H1 (cell line): ENCODE results near the gene ABHD12. TPM values are rescaled to one million over a fixed set of nuclear protein-coding genes. Genes with fewer than 3 reads are reported as not detected.

Experiments
- CTCF ChIA-PET: fragments of 300-600 bp; sonication (Branson Sonifier 250); formaldehyde crosslinking; loops from one replicate; lab custom pipeline; 2021; ENCODE audit not compliant: partially characterized antibody; lab: Charles Lee
- POLR2A ChIA-PET: fragments of 300-600 bp; sonication (Branson Sonifier 250); formaldehyde crosslinking; loops from one replicate; lab custom pipeline; 2021; ENCODE audit warnings: inconsistent platforms; ENCODE audit not compliant: partially characterized antibody; lab: Charles Lee
- DNase-seq, 2 experiments: peaks; one replicate each; pipeline versions ENCODE4 v3.0.0 to v3.0.0-alpha.2; 2010 to 2022; ENCODE audit warnings: low spot score in 2 of 2, low read depth in 1 of 2, mixed read lengths in 1 of 2
- FAIRE-seq: peaks from 2 replicates; lab custom pipeline; 2011; peaks lifted over from hg19 to GRCh38; lab: Jason Lieb, UNC
- H2AFZ ChIP-seq: 2 replicates; pipeline ENCODE4 v1.8.1; 2012; ENCODE audit warnings: low read length, inconsistent platforms
- H2AK5ac ChIP-seq: 2 replicates; pipeline ENCODE4 v1.6.1; 2013; ENCODE audit warnings: low read depth, low read length
- H2BK120ac ChIP-seq: replicated peaks from 2 replicates; pipeline ENCODE3; 2013; ENCODE audit warnings: low read depth, low read length, inconsistent platforms
- H2BK12ac ChIP-seq: 2 replicates; pipeline ENCODE4 v1.6.1; 2013; ENCODE audit warnings: low read depth, low read length
- H2BK15ac ChIP-seq: 2 replicates; pipeline ENCODE4 v1.6.1; 2013; ENCODE audit warnings: low read length
- H2BK20ac ChIP-seq: 2 replicates; pipeline ENCODE4 v1.6.1; 2013; ENCODE audit warnings: low read length
- H2BK5ac ChIP-seq: 2 replicates; pipeline ENCODE4 v1.6.1; 2013; ENCODE audit warnings: low read depth, low read length
- H3K14ac ChIP-seq: 2 replicates; pipeline ENCODE4 v1.6.1; 2013; ENCODE audit warnings: inconsistent platforms; ENCODE audit not compliant: insufficient read length
- H3K18ac ChIP-seq: 2 replicates; pipeline ENCODE4 v1.6.1; 2013; ENCODE audit warnings: low read length; ENCODE audit errors: extremely low read depth
- H3K23ac ChIP-seq: 2 replicates; pipeline ENCODE4 v1.6.1; 2013; ENCODE audit warnings: inconsistent platforms; ENCODE audit not compliant: insufficient read length
- H3K23me2 ChIP-seq: 2 replicates; pipeline ENCODE4 v1.6.1; 2013; ENCODE audit warnings: low read depth, low read length
- H3K27ac ChIP-seq: 2 replicates; pipeline ENCODE4 v1.6.1; 2011; ENCODE audit warnings: low read depth, low read length, inconsistent platforms
- H3K27me3 ChIP-seq, 4 experiments: replicated peaks in 1 of 4; 1 replicate in 1 of 4; 2 replicates in 3 of 4; pipeline versions ENCODE4 v1.6.1 to v1.8.1; 2011 to 2013; ENCODE audit warnings: low read length in 3 of 4, mild to moderate bottlenecking in 3 of 4, inconsistent platforms in 2 of 4, mixed read lengths in 2 of 4, moderate library complexity in 1 of 4; ENCODE audit not compliant: control insufficient read depth in 3 of 4, insufficient read depth in 3 of 4; ENCODE audit errors: extremely low read depth in 1 of 4
- H3K36me3 ChIP-seq, 4 experiments: 2 replicates each; pipeline versions ENCODE4 v1.6.1 to v1.8.1; 2011 to 2013; ENCODE audit warnings: mild to moderate bottlenecking in 4 of 4, low read length in 3 of 4, moderate library complexity in 2 of 4, control low read depth in 1 of 4, inconsistent platforms in 1 of 4; ENCODE audit not compliant: insufficient read depth in 4 of 4, control insufficient read depth in 2 of 4
- H3K4ac ChIP-seq: replicated peaks from 2 replicates; pipeline ENCODE3; 2013; ENCODE audit warnings: low read length, low read depth, mixed read lengths, inconsistent platforms; ENCODE audit not compliant: insufficient read length
- H3K4me1 ChIP-seq, 4 experiments: replicated peaks in 1 of 4; 1 replicate in 1 of 4; 2 replicates in 3 of 4; pipeline versions ENCODE4 v1.6.1 to v1.8.1; 2011 to 2013; ENCODE audit warnings: low read length in 3 of 4, inconsistent platforms in 2 of 4, mixed read lengths in 1 of 4; ENCODE audit not compliant: insufficient read depth in 4 of 4, control insufficient read depth in 3 of 4
- H3K4me2 ChIP-seq, 2 experiments: 2 replicates each; pipeline versions ENCODE4 v1.6.1 to v1.8.1; 2011 to 2013; ENCODE audit warnings: low read depth in 2 of 2, low read length in 2 of 2, control low read depth in 1 of 2, inconsistent platforms in 1 of 2, mild to moderate bottlenecking in 1 of 2; ENCODE audit not compliant: insufficient read depth in 1 of 2
- H3K4me3 ChIP-seq, 4 experiments: fragments of 200-600, 300-600 bp in 1 of 4; sonication (generic), shearing (Covaris generic), sonication (Bioruptor Twin) in 1 of 4; 2 replicates each; pipeline versions ENCODE4 v1.5.1 to v1.8.1; 2011 to 2016; ENCODE audit warnings: low read length in 4 of 4, low read depth in 3 of 4, control low read depth in 2 of 4, inconsistent platforms in 2 of 4, mild to moderate bottlenecking in 2 of 4, mixed read lengths in 1 of 4, moderate library complexity in 1 of 4; ENCODE audit not compliant: insufficient read depth in 2 of 4; ENCODE audit errors: extremely low read depth in 1 of 4
- H3K56ac ChIP-seq: replicated peaks from 2 replicates; pipeline ENCODE3; 2013; ENCODE audit warnings: low read depth, mild to moderate bottlenecking, mixed read lengths, low read length, inconsistent platforms; ENCODE audit not compliant: insufficient read length
- H3K79me1 ChIP-seq: 2 replicates; pipeline ENCODE4 v1.6.1; 2013; ENCODE audit warnings: low read depth, low read length, control low read depth
- H3K79me2 ChIP-seq, 2 experiments: 2 replicates each; pipeline versions ENCODE4 v1.6.1 to v1.8.1; 2012 to 2013; ENCODE audit warnings: low read length in 2 of 2, mild to moderate bottlenecking in 2 of 2, inconsistent platforms in 1 of 2; ENCODE audit not compliant: insufficient read depth in 2 of 2, control insufficient read depth in 1 of 2
- H3K9ac ChIP-seq, 4 experiments: replicated peaks in 1 of 4; 1 replicate in 1 of 4; 2 replicates in 3 of 4; pipeline versions ENCODE4 v1.6.1 to v1.8.1; 2011 to 2013; ENCODE audit warnings: low read depth in 3 of 4, low read length in 3 of 4, control low read depth in 2 of 4, mild to moderate bottlenecking in 2 of 4, moderate library complexity in 2 of 4, inconsistent platforms in 1 of 4; ENCODE audit errors: extremely low read depth in 1 of 4
- H3K9me3 ChIP-seq, 2 experiments: 2 replicates each; pipeline versions ENCODE4 v1.6.1 to v1.8.1; 2012 to 2013; ENCODE audit warnings: mild to moderate bottlenecking in 2 of 2, moderate library complexity in 2 of 2, control low read depth in 1 of 2, inconsistent platforms in 1 of 2, low read depth in 1 of 2, low read length in 1 of 2, mixed read lengths in 1 of 2; ENCODE audit not compliant: insufficient read depth in 2 of 2
- H4K20me1 ChIP-seq, 2 experiments: replicated peaks in 1 of 2; 2 replicates each; pipeline versions ENCODE3 to v1.8.1; 2011 to 2013; ENCODE audit warnings: inconsistent platforms in 2 of 2, low read length in 2 of 2, mild to moderate bottlenecking in 1 of 2; ENCODE audit not compliant: insufficient read depth in 2 of 2, control insufficient read depth in 1 of 2
- H4K5ac ChIP-seq: 2 replicates; pipeline ENCODE4 v1.6.1; 2013; ENCODE audit warnings: low read length, low read depth, mixed read lengths, inconsistent platforms; ENCODE audit not compliant: insufficient read length
- H4K8ac ChIP-seq: 2 replicates; pipeline ENCODE4 v1.8.0; 2013; ENCODE audit warnings: mild to moderate bottlenecking, moderate library complexity, low read length, inconsistent platforms; ENCODE audit not compliant: insufficient read depth; ENCODE audit errors: extremely low read depth
- H4K91ac ChIP-seq: replicated peaks from 2 replicates; pipeline ENCODE3; 2013; ENCODE audit warnings: low read length, mixed read lengths, inconsistent platforms; ENCODE audit not compliant: insufficient read length
- CEBPB ChIP-seq: IDR thresholded peaks from 2 replicates; pipeline ENCODE4 v1.6.1; 2012; ENCODE audit warnings: low read depth, low read length
- CREB1 ChIP-seq: IDR thresholded peaks from 2 replicates; pipeline ENCODE4 v1.6.1; 2012; ENCODE audit warnings: inconsistent platforms
- CTBP2 ChIP-seq: IDR thresholded peaks from 2 replicates; pipeline ENCODE4 v1.7.0; 2011; ENCODE audit warnings: borderline replicate concordance, mild to moderate bottlenecking, moderate library complexity, mixed read lengths, low read length; ENCODE audit not compliant: insufficient read depth, insufficient read length
- E2F6 ChIP-seq: IDR thresholded peaks from 2 replicates; pipeline ENCODE4 v1.6.1; 2012; ENCODE audit warnings: inconsistent platforms
- KDM4A ChIP-seq: IDR thresholded peaks from one replicate; pipeline ENCODE4 v1.7.1; 2012; ENCODE audit warnings: low read depth, mild to moderate bottlenecking, moderate library complexity, low read length, inconsistent platforms; ENCODE audit not compliant: severe bottlenecking
- RAD21 ChIP-seq, 2 experiments: IDR thresholded peaks in 1 of 2; conservative IDR thresholded peaks in 1 of 2; 2 replicates each; pipeline ENCODE4 v1.6.1; 2011; ENCODE audit warnings: low read depth in 2 of 2, low read length in 2 of 2, improper control_type of control experiment in 1 of 2, inconsistent platforms in 1 of 2, mild to moderate bottlenecking in 1 of 2, moderate library complexity in 1 of 2
- SIN3A ChIP-seq, 2 experiments: IDR thresholded peaks in 1 of 2; conservative IDR thresholded peaks in 1 of 2; 2 replicates each; pipeline ENCODE4 v1.6.1; 2011 to 2012; ENCODE audit warnings: low read length in 2 of 2, improper control_type of control experiment in 1 of 2, low read depth in 1 of 2, mild to moderate bottlenecking in 1 of 2
- SIRT6 ChIP-seq: IDR thresholded peaks from one replicate; pipeline ENCODE4 v1.7.1; 2012; ENCODE audit warnings: low read length, inconsistent platforms
- WGBS, 2 experiments: shearing (Covaris generic) in 1 of 2; methylation state at CpG; one replicate each; pipeline versions ENCODE4 v1.1.6 to v1.1.7; 2013 to 2015; ENCODE audit warnings: low lambda C conversion rate in 2 of 2, mixed read lengths in 2 of 2, inconsistent platforms in 1 of 2, low coverage in 1 of 2, missing lambda C conversion rate in 1 of 2; ENCODE audit not compliant: insufficient replicate concordance in 2 of 2, insufficient coverage in 1 of 2, insufficient read length in 1 of 2; ENCODE audit errors: extremely low coverage in 1 of 2, missing lambda C conversion rate in 1 of 2; 5-methylcytosine and 5-hydroxymethylcytosine counted together
- polyA plus RNA-seq, 7 experiments: library from polyadenylated mRNA; depleted of rRNA in 3 of 7; stranded (reverse) in 5 of 7; unstranded in 2 of 7; fragments of >200 nt in 5 of 7; fragments of 200-250 nt in 2 of 7; gene quantifications; 1 replicate in 5 of 7; 2 replicates in 1 of 7; 4 replicates in 1 of 7; pipeline versions ENCODE4 v1.2.1 to v1.2.3, GENCODE V29; 2011 to 2013; ENCODE audit warnings: missing spikeins in 2 of 7, mixed read lengths in 2 of 7
- total RNA-seq: library from RNA; stranded (reverse); fragmentation: NEBNext Ultra II Directional; extraction: Animal tissue kit (Norgen Biotek cat#: 25700); gene quantifications from 2 replicates; pipeline ENCODE4 v1.2.1, GENCODE V29; 2021

The ABHD12 gene
- total and polyA plus RNA-seq, 2 of the 8 experiments (the other 6 are each of a cell fraction or from before 2014, with no cell fraction given), result 31.3 to 59.5 TPM

GRCh38 chr20:25346349-25346748 is 44.3 kb downstream of the ABHD12 start:
- FAIRE-seq, result no peak
- CTCF ChIA-PET, result interaction anchor here (0.7 to 2.5 kb wide), 6 partner anchors 9 to 1284 kb away, joined by 3 to 14 read pairs (median 4); no protein-coding TSS in a partner anchor
- H3K79me2 ChIP-seq, result peaks cover 0 to 81% of the 10 kb centered on the region in 2 experiments; a peak in 2 of 4 replicates

More at GRCh38 chr20:25346349-25346748, 44.3 kb downstream of the ABHD12 start:
- no peak overlapping the region for H3K23ac ChIP-seq
- H4K5ac ChIP-seq, result no peak overlapping the region
- DNase-seq, result no peak
- H2BK120ac ChIP-seq, result no peak overlapping the region
- no peak overlapping the region for H3K9ac ChIP-seq
- no peak overlapping the region for H2BK15ac ChIP-seq
- no peak overlapping the region for H3K4ac ChIP-seq
- H2BK20ac ChIP-seq, result no peak overlapping the region
- 92% methylated on average over 6 of the region's 6 CpGs; no CpG with 5 or more reads in 1 of the 2 experiments for WGBS, 2 experiments
- H3K36me3 ChIP-seq, result no peaks in the 10 kb centered on the region
- peaks cover 7% of the 10 kb centered on the region for H3K79me1 ChIP-seq
- H3K23me2 ChIP-seq, result no peaks in the 10 kb centered on the region
- H3K27ac ChIP-seq, result no peak overlapping the region
- 0 out of 7 replicates have a peak, but pooled peaks cover 0 to 5% (median 0%) of the 10 kb centered on the region in 4 experiments for H3K4me1 ChIP-seq
- H3K4me3 ChIP-seq, result no peak overlapping the region
- H2BK5ac ChIP-seq, result no peak overlapping the region
- H4K91ac ChIP-seq, result no peak overlapping the region
- POLR2A ChIA-PET, result no interaction called here
- H2BK12ac ChIP-seq, result no peak overlapping the region
- H3K56ac ChIP-seq, result no peak overlapping the region
- H2AK5ac ChIP-seq, result no peak overlapping the region
- H3K14ac ChIP-seq, result no peak overlapping the region
- H3K18ac ChIP-seq, result no peak overlapping the region
- no peaks in the 10 kb centered on the region for H3K27me3 ChIP-seq
- H4K8ac ChIP-seq, result no peak overlapping the region
- H4K20me1 ChIP-seq, result peaks cover 3% of the 10 kb centered on the region in 2 experiments
- no peaks in the 10 kb centered on the region for H3K9me3 ChIP-seq
- no peak overlapping the region for H3K4me2 ChIP-seq
- H2AFZ ChIP-seq, result no peak overlapping the region
- TF ChIP-seq E2F6, result no peak
- TF ChIP-seq SIN3A (conservative IDR thresholded peaks at IDR 0.05 in 1 of 2, IDR thresholded peaks at IDR 0.05 in 1 of 2; ENCODE audit: low read depth in 1 of 2, low read length in 2 of 2), result no peak
- TF ChIP-seq CEBPB, result no peak
- no peak for TF ChIP-seq KDM4A
- TF ChIP-seq CTBP2, result no peak
- TF ChIP-seq SIRT6, result no peak
- no peak for TF ChIP-seq RAD21 (IDR thresholded peaks at IDR 0.05 in 1 of 2, conservative IDR thresholded peaks at IDR 0.05 in 1 of 2; ENCODE audit: low read depth in 2 of 2, low read length in 2 of 2)
- TF ChIP-seq CREB1, result no peak
